Activated CD8-positive, alpha-beta memory T cell treated with anti-CD3 and anti-CD28 coated beads for 4 hours (primary cell): ENCODE data around the gene IQGAP3.

Experiments used
- DNase-seq, 2 donors: peaks; one replicate each; pipeline ENCODE4 v3.0.0-alpha.2; 2020; ENCODE audit warnings: low read depth in 2 of 2

The IQGAP3 gene

GRCh38 chr1:156513185-156513584, 59.2 kb downstream of the IQGAP3 start:
- no peak for DNase-seq

DNA sequence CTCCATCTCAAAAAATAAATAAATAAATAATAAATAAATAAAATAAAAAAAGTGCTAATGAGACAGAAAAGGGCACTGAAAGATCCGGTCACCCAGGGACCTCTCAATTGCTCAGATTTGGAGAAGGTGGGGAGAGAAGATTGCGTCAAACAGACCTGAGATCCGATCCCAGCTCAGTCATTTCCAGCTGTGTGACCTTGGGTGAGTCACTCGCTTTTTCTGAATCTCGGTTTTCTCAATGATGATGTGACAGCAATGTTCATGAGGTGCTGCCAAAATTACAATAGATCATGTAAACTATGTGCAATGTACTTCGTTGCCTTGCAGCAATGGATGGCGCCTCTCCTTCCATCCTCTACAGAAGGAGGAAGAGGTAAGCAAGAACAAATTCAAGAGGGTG, 60.7 kb downstream of the IQGAP3 start:
- DNase-seq, result no peak

GRCh38 chr1:156510709-156511108, 61.7 kb downstream of the IQGAP3 start:
- DNase-seq, result no peak

- DNase-seq, result no peak
Observed at GRCh38 chr1:156509424-156510034, 62.8 kb downstream of the IQGAP3 start.

DNA sequence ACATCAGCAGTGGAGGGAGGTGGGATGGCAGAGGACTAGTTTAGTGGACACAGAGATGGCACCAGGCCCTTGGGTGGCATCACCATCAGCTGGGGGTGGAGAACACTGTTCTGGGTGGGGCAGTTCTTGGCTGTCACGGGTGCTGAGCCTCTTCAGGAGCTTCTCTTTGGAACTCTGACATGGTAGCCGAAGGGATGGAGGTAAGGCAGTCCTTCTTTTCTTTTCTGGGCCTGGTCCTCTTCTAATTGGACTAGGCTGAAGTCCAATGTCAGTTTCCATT, 63.5 kb downstream of the IQGAP3 start:
- DNase-seq, result no peak

DNA sequence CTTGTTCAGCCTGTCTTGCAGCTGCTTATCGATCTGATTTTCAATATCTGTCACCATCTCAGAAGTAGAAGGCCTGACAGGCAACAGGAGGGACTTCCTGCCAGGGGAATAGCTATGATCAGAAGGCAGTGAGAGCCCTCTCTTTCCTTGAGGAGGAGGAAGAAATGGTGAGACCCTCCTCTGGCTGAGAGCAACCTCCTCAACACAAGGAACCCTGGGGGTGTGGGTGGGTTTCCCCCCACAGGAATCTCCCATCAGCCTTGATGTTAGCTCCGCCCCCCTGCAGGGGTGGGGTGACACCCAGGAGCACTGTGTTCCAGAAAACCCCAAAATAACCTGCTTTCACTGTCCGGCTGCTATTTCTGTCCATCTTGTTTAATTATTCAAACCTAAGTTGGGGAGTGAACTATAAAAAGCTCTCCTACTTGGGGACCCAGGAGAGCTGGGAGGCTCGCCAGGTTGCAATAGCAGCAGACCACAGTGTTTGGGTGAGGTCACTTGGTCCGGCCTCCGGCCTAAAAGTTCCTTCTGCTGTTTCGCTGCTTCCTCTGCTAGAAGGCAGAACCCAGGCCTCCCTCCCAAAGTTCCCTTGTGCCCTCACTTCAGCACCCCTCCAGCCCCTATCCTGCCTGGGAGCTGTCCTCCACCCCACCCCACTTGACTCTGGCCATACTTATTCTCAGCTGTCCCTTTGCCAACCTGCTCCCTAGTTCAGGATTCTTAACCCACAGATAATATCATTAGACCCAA, 64.0 kb downstream of the IQGAP3 start:
- DNase-seq, result no peak

- no peak for DNase-seq
Observed at GRCh38 chr1:156506450-156506849, 65.9 kb downstream of the IQGAP3 start.

GRCh38 chr1:156505679-156506298, 66.6 kb downstream of the IQGAP3 start:
- no peak for DNase-seq

- DNase-seq, result peak; percentile 98
Observed at GRCh38 chr1:156504821-156505678, 67.3 kb downstream of the IQGAP3 start.

DNA sequence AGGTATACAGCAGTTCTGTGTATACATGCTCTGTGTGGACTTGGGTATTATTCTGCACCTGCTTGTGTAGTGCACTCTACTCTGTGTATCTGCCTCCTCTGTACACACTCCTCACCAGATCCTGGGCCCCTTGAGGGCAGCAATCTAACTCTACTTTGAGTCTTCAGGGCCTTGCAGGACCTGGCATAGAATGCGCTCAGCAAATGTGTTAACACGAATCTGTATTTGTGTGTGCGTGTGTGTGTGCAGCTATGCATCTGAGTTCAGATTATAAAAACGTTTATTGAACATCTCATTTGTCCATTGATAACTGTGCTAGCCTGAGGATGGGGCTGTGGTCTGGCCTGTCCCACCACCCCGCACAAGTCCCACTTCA, 67.9 kb downstream of the IQGAP3 start:
- no peak for DNase-seq

GRCh38 chr1:156503698-156504437, 68.5 kb downstream of the IQGAP3 start:
- no peak for DNase-seq

DNA sequence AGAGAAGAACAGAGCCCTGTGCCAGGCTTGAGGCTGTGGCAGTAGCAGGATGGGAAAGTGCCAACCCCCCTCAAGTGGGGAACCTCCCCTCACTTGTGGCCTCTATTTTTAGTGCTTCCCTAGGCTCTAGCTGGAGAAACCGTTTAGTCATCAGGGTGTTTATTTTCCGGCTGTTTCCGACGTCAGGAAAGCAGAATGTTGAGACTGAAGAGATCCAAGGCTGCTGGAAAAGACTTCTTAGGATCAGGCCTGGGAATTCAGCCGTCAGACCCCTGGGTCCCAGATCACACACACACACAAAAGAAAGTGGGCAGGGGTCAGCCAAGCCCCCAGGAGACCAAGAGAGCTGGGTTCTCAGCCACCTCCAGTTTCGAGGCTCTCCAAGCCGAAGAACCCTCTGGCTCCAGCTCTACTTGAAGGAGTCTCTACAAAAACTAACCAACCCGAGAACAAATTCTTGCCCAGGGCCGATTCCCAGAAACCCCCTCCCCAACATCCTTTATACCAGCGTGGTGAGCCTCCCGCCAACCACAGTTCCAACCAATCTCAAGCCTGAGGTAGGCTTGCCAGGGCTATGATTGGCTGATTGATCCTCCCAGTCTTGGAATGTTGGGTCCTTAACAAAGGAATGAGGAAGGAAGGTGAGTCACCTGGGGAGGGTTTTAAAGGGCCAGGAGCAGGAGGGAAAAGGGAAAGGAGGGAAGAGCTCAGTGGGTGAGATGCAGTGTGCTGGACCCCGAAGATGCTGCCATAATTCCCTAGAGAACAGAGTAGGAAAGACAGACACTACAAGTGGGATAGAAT, 69.3 kb downstream of the IQGAP3 start:
- no peak for DNase-seq

- DNase-seq, result no peak
Observed at GRCh38 chr1:156502391-156502893, 69.9 kb downstream of the IQGAP3 start.

- peak; percentile 84 to 88 for DNase-seq
Observed at GRCh38 chr1:156500793-156501506, 71.4 kb downstream of the IQGAP3 start.

GRCh38 chr1:156500543-156500792, 71.9 kb downstream of the IQGAP3 start, which contains the start of gene MEF2D:
MEF2D (minus strand) TSS chr1:156500775; CDS start chr1:156483292, 17,483 bp downstream.
- DNase-seq, result no peak

DNA sequence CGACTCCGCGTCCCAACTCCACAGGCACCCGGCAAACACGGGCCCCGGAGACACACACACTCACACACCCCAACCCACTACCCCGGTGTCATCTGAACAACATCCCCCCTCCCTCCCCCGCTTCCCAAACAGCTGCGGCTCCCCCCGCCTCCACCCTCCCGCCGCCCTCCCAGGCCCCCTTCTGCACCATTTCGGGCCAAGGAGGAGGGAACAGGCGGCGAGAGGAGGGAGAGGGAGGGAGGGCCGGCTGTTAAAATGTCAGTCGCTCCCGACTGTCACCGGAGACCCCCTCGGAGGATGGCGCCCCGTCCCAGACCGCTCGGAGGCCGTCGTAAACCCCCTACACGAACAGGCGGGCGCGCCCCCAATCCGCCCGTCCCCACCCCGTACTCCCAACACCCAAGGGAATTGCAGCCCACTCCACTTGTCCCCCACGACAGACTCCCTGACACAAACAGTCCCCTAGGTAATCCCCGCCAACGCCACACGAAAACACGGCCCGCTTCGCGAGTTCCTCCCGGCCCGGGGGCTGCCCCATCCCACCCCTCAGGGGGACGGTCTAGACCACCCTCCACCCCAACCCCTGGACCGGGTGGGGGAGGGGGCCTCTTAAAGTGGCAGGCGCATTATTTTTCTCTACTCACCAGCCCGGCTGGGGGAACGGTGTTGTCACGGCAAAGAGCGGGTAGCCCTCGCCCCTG, 72.4 kb downstream of the IQGAP3 start:
- DNase-seq, result no peak

DNA sequence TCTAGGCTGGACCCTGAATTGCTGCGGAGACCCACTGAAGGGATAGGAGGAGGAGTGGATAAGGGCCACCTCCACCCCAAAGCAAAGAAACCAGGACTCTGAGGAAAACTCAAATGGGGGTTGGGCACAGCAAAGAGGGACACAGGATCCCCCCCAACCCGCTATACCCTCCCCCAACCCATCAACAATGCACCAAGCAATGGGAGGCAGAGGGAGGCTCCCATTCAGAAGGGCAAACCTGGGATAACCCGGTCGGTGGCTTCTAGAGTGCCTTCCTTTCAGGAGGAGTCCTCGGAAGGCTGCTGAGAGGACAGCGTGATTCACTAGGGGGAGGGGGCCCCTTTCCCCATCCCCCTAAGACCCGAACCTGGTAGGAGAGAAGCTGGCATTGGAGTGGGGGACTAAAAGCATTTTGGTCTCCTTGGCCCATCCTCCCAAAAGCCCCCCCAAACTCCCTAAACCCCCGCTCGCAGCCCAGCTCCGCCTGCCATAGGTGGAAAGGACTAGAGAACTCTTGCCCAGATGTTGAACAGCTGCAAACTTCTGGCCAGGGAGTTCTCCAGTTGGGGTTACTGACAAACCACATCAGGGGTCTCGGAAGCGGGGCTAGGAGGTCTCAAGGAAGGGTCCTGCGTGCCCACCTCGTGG, 73.0 kb downstream of the IQGAP3 start:
- no peak for DNase-seq

DNA sequence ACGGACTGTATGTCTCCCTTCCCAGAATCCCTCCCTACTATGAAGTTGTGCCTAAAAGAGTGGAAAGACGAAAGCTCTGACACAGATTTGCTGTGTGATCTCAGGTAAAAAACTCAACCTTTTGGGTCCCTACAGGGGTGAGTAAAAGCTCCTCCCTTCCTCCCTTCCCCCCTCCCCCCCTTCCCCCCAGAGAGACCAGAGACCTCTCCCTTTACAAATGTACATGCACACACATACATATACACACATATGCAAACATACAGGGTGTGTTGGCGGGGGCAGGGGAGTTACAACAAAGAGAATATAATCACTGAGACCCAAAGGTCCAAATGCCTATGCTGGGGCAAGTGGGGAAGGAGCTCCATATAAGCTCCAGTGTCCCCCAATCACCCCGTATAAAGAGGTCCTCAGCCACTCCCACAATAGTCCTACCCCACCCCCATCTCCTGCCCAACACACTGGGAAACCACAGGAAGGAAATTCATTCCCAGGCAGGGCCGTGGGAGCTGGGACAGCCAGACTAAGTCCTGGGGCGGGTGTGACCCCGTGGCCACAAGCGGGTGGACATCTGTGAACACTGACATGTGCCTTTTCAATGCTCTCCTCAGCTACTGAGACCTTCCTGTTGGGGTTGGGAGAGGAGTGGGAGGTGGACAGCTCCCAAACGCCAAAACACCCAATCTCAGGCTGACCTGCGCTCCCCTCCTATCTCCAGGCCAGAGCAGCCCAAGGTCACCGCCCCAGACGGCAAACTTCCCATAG, 73.8 kb downstream of the IQGAP3 start:
- no peak for DNase-seq
